AG09319 (cell line): ENCODE results near the gene KRTAP12-3.

Source experiments
- DNase-seq: peaks from one replicate; pipeline ENCODE4 v3.0.0-alpha.2; 2010; ENCODE audit warnings: low read depth; ENCODE audit errors: extremely low read depth
- TF ChIP-seq, protein P1 (sequence below): IDR thresholded peaks from 2 replicates; pipeline ENCODE4 v1.5.1; 2011; ENCODE audit warnings: low read depth, mild to moderate bottlenecking, inconsistent platforms, low read length, moderate library complexity

The KRTAP12-3 gene

DNA sequence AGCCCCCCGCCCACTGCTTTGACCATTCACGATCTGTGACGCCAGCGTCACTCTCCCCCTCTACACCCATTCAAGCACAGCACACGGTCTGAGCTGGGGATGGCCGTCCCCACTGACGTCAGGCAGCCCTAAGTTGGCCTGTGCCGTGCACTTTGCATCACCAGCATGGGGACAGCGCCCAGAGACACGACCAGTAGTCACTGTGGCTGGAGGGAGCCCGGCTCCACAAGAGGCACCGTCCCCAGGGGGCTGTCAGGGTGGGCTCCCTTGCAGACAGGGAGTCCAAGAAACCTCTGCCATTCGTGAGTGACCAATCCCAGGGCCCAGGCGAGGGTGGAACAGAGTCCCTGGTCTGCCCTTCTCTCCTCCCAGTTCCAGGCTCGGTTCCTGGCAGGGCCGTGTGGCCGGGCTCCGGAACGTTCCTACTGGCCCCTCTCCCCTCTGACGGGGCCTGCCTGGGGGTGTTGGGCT, 43.5 kb upstream of the KRTAP12-3 start:
- TF ChIP-seq, protein P1, sequence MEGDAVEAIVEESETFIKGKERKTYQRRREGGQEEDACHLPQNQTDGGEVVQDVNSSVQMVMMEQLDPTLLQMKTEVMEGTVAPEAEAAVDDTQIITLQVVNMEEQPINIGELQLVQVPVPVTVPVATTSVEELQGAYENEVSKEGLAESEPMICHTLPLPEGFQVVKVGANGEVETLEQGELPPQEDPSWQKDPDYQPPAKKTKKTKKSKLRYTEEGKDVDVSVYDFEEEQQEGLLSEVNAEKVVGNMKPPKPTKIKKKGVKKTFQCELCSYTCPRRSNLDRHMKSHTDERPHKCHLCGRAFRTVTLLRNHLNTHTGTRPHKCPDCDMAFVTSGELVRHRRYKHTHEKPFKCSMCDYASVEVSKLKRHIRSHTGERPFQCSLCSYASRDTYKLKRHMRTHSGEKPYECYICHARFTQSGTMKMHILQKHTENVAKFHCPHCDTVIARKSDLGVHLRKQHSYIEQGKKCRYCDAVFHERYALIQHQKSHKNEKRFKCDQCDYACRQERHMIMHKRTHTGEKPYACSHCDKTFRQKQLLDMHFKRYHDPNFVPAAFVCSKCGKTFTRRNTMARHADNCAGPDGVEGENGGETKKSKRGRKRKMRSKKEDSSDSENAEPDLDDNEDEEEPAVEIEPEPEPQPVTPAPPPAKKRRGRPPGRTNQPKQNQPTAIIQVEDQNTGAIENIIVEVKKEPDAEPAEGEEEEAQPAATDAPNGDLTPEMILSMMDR, result no peak
- DNase-seq, result no peak

DNA sequence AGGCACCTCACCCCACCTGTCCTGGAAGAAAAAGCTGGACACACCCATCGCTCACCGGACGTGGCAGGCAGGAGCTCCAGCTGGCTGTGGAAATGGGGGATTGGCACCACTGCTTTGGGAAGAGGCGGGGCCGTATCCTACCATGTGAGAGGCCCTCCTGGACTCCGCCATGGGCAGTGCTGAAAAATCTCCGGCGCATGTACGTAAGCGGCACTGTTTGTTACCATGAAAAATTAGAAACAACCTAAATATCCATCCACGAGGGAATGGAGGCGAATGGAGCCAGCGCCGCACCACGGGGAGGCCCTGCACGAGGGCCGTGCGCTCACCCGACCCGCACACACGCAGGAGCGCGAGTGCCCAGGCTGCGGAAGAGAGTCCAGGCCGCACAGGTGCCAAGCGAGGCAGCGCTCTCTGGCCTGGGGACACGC, 42.8 kb upstream of the KRTAP12-3 start:
- no peak for DNase-seq
- TF ChIP-seq, protein P1, result no peak

DNA sequence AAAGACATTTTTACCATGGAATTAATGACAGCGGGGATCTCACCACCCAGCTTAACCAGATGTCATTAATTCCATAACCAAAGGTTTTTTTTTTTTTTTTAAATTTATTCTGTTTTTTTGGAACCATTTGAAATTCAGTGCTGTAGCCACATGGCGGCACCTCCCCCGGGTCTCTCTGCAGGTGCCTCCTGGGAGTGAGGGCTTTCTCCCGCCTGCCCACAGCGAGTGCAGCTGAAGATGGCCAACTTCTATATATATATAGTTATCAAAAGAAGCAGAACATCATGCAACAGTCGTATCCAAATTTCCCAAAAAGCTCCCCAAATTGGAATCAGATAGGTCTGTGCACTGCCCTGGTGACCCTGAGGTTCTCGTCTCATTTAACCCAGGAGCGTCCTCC, 42.3 kb upstream of the KRTAP12-3 start:
- TF ChIP-seq, protein P1, result no peak

DNA sequence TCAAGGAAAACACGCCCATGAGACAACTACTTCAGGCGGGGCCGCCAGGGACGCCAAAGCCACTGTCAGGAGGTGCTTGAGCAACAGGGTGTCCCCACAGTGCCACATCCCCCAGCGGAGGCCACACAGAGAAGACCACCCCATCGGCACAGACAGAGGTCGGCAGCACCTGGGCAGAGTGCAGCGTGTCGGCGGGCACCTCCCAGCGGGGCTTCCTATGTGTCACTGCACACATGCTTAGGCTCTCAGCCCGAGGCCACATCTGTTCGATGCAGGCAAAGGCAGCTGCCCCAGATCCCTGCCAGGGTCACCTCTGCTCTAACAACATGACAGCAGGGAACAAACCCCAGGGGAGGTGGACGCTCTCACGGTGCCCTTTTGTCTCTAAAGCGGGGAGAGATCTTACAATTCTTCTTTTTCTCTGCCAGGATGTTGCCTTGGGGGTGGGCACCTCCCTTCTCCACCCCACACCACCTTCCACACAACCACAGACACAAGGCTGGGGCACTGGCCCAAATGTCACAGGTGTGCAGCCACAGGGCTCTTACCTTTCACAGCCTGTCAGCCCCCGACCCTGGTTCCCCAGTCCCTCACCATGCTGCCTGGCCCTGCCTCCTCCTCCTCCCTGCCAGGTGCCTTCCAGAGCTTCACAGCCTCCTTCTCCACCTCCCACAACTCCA, 41.7 kb upstream of the KRTAP12-3 start:
- DNase-seq, result no peak
- TF ChIP-seq, protein P1, result no peak

More for the DNA sequence above, 42.3 kb upstream of the KRTAP12-3 start:
- no peak for DNase-seq

DNA sequence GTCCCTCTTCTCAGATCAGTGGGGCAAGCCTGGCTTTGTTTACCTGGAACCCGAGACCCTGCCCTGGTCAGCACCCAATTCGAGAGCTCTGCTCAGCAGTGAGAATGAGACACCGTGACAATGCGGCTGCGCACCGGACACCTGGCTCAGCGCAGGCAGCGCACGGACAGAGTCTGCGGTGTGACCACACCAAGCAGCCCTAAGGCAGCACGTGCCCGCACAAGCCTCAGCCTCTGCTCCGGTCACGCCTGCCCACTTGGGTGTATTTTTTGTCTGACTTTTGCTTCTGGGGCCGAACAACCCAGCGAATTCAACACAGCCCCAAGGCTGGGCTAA, 41.2 kb upstream of the KRTAP12-3 start:
- DNase-seq, result no peak
- TF ChIP-seq, protein P1, result no peak

DNA sequence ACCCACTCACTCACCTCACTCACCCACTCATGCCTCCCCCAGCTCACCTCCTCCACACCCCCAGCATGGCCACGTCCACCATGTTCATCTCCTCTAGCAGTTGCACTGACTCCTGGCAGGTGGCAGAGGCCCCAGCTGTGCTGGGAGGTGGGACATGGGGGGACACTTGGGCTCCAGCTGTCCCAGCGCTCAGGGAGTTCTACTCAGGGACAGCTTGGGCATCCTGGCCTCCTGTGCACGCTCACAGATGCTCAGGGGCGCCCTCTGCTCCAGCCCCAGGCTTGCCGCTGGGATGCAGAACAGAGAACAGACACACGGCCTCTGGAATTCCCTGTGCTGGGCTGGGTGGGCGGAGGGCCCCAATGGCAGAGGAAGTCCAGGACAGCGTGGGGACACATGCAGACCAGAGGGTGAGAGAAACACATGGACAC, 40.6 kb upstream of the KRTAP12-3 start:
- TF ChIP-seq, protein P1, result no peak
- no peak for DNase-seq

DNA sequence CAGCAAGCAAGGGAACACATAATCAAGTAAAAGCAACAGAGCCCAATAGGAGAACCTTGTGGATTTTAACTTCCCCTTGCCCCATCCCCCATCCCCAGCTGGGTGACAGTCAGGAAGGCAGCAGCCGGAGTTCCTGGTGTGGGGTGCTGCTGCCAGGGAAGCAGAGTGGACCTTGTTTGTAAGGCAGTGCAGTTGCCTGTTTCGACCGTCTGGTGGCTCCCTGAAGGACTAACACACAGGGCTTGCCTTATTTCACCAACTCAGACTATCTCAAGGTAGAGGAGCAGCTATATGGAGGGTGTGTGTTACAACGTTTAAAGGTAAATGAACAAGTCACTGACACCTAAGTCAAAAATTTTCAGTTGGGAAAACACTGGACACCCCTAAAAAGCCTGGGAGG, 39.2 kb upstream of the KRTAP12-3 start:
- TF ChIP-seq, protein P1, result no peak
- DNase-seq, result no peak
